BE2C (cell line): ENCODE results near the gene DNMT3L. TPM values are rescaled to one million over a fixed set of nuclear protein-coding genes. Genes with fewer than 3 reads are reported as not detected.
A peak's percentile ranks its signal among the peaks of the same experiment; 100 is the strongest.

Experiments
- DNase-seq: peaks from one replicate; pipeline ENCODE4 v3.0.0-alpha.2; 2020
- H3K27me3 ChIP-seq: fragments of 250-450 bp; sonication (Bioruptor Pico); 2 replicates; pipeline ENCODE4 v1.5.1; 2020; ENCODE audit warnings: mild to moderate bottlenecking
- H3K36me3 ChIP-seq: fragments of 250-450 bp; sonication (Bioruptor Pico); 2 replicates; pipeline ENCODE4 v1.5.1; 2020; ENCODE audit warnings: mild to moderate bottlenecking
- H3K4me1 ChIP-seq: fragments of 250-450 bp; sonication (Bioruptor Pico); 2 replicates; pipeline ENCODE4 v1.5.1; 2020
- H3K4me3 ChIP-seq: 2 replicates; pipeline ENCODE4 v1.5.1; 2011; ENCODE audit warnings: low read depth, low read length
- H3K9me3 ChIP-seq: fragments of 250-450 bp; sonication (Bioruptor Pico); 2 replicates; pipeline ENCODE4 v1.5.1; 2020
- CTCF ChIP-seq: IDR thresholded peaks from 2 replicates; pipeline ENCODE4 v1.5.1; 2012; ENCODE audit warnings: mild to moderate bottlenecking, low read depth, low read length
- polyA plus RNA-seq: library from polyadenylated mRNA; unstranded; fragments of >200 nt; gene quantifications from one replicate; pipeline ENCODE4 v1.2.1, GENCODE V29; 2012; ENCODE audit warnings: low read depth, missing spikeins; ENCODE audit not compliant: insufficient read length, insufficient read depth

The DNMT3L gene
- not detected for polyA plus RNA-seq

- Histone ChIP-seq H3K4me3 (no peak within 1 kb of the TSS), H3K9me3 (no peaks in the 10 kb centered on the region), H3K4me1 (no peaks in the 10 kb centered on the region), H3K27me3 (no peaks in the 10 kb centered on the region), H3K36me3 (no peaks in the 10 kb centered on the region)
- DNase-seq: no peak
- TF ChIP-seq CTCF: no peak
These were observed at the start of gene DNMT3L for GRCh38 chr21:44261675-44262295. Gene DNMT3L (minus strand): TSS chr21:44261897. CDS start chr21:44261259, 638 bp downstream.

DNA sequence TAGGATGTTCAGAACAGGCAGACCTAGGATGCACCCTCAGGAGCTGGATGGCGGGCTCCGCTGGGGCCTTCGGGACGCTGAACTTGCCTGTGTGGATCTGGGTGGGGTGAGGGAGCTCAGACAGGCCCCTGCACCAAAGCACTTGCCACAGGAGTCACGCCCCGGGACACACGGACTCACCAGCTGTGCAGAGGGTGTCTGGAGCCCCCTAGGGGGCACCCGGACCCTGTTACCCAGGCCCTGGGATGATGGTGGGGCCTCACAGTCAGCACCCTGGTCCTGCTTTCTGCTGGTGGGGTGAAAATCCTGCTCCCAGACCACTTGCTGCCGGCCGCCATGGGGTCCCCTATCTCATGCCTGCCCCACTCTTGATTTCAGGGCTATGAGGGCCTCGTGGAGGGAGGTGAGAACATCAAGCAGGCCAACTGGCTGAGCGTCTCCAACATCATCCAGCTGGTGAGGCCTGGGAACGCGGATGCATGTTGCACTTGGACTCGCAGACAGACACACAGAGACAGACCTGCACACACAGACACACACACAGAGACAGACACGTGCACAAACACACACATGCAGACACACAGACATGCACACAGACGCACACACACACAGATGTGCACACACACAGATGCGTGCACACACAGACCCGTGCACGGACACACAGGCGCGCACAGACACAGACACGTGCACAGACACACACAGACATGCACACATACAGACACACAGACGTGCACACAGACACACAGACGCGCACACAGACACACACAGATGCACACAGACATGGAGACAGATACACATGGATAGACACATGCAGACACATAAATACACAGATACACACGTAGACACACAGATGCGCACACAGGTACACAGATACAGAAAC is 49.2 kb upstream of the DNMT3L start:
- no peak overlapping the region for H3K4me3 ChIP-seq
- DNase-seq: no peak
- H3K9me3 ChIP-seq: no peaks in the 10 kb centered on the region
- no peaks in the 10 kb centered on the region for H3K4me1 ChIP-seq
- TF ChIP-seq CTCF: 0 out of 2 replicates have a peak, but pooled peaks have one; percentile 13
- H3K27me3 ChIP-seq: no peaks in the 10 kb centered on the region
- H3K36me3 ChIP-seq: no peaks in the 10 kb centered on the region

GRCh38 chr21:44306936-44307704 is 45.4 kb upstream of the DNMT3L start:
- Histone ChIP-seq H3K4me3 (no peak overlapping the region), H3K36me3 (no peaks in the 10 kb centered on the region), H3K27me3 (no peaks in the 10 kb centered on the region), H3K4me1 (no peaks in the 10 kb centered on the region), H3K9me3 (no peaks in the 10 kb centered on the region)
- no peak for TF ChIP-seq CTCF
- DNase-seq: no peak

DNA sequence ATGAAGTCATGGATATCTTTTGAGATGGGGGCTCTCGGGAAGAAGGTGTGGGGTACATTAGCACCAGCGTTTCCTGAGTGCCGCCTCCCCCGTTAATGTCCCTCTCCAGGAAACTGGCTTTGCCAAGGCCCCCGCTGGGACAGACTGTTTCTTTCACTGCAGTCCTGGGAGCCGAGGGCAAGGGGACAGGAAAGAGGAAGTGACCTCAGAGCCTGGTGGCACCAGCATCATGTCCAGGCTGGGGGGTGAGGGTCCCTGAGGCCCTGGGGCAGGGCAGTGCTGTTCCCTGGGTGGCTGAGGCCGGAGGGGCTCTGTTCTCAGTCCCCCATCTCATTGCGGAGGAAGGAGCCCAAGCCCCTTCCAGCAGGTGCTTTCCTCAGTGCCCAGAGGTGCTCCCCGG is 44.0 kb upstream of the DNMT3L start:
- no peak overlapping the region for H3K4me3 ChIP-seq
- no peak for TF ChIP-seq CTCF
- no peak for DNase-seq
- H3K9me3 ChIP-seq: no peaks in the 10 kb centered on the region
- H3K27me3 ChIP-seq: no peaks in the 10 kb centered on the region
- H3K36me3 ChIP-seq: no peaks in the 10 kb centered on the region
- H3K4me1 ChIP-seq: no peaks in the 10 kb centered on the region

DNA sequence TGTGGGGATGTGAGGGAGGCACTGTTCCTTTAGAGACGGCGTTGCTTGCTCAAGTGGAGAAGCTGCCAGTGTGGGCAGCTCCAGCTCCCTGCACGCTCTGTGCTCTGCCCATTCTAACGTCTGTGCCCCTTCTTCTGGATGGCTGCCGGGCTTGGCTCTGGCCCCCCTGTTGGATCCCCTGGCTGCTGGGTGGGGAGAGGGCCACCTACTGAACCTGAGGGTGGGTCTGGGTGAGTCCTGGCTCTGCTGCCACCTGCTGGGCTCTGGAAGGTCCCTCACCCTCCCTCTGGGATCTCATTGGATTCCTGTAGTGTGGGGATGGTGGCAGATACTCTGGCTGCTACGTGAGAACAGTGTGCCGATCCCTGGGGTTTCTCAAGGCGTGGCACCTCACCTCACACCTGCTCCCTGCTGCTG is 43.2 kb upstream of the DNMT3L start:
- DNase-seq: peak; percentile 76
- H3K36me3 ChIP-seq: no peaks in the 10 kb centered on the region
- H3K27me3 ChIP-seq: no peaks in the 10 kb centered on the region
- TF ChIP-seq CTCF: peak; percentile 86
- no peaks in the 10 kb centered on the region for H3K4me1 ChIP-seq
- no peak overlapping the region for H3K4me3 ChIP-seq
- H3K9me3 ChIP-seq: no peaks in the 10 kb centered on the region
